HUES6 (cell line): ENCODE measurements around the gene TRPC6.

Experiments used
- H3K27ac ChIP-seq: 2 replicates; pipeline ENCODE4 v1.7.0; 2013; ENCODE audit warnings: low read depth, mild to moderate bottlenecking, low read length, inconsistent platforms
- H3K27me3 ChIP-seq: 2 replicates; pipeline ENCODE4 v1.6.1; 2013; ENCODE audit warnings: low read length; ENCODE audit not compliant: control insufficient read depth, insufficient read depth
- H3K36me3 ChIP-seq: 2 replicates; pipeline ENCODE4 v1.6.1; 2013; ENCODE audit warnings: low read length; ENCODE audit not compliant: control insufficient read depth, insufficient read depth
- H3K4me1 ChIP-seq: 2 replicates; pipeline ENCODE4 v1.6.1; 2013; ENCODE audit warnings: low read length; ENCODE audit not compliant: control insufficient read depth, insufficient read depth
- H3K4me3 ChIP-seq: 2 replicates; pipeline ENCODE4 v1.5.1; 2013; ENCODE audit warnings: low read depth, low read length
- H3K9ac ChIP-seq: one replicate; pipeline ENCODE4 v1.6.1; 2013; ENCODE audit warnings: mild to moderate bottlenecking, low read length
- H3K9me3 ChIP-seq: 2 replicates; pipeline ENCODE4 v1.6.1; 2013; ENCODE audit warnings: low read depth, low read length; ENCODE audit not compliant: control insufficient read depth, insufficient read depth

Gene TRPC6

GRCh38 chr11:101582236-101582988 is 1.4 kb downstream of the TRPC6 start:
- Histone ChIP-seq H3K4me1 (peaks cover 12% of the 10 kb centered on the region; the same call in 1 of the 2 replicates), H3K4me3 (peak overlapping the region; percentile 71), H3K9me3 (peaks cover 6% of the 10 kb centered on the region; the same call in 1 of the 2 replicates), H3K27ac (no peak overlapping the region), H3K36me3 (no peaks in the 10 kb centered on the region), H3K27me3 (peaks cover 49% of the 10 kb centered on the region), H3K9ac (peak overlapping the region; percentile 7)

- Histone ChIP-seq H3K36me3 (no peaks in the 10 kb centered on the region), H3K27ac (no peak overlapping the region), H3K9me3 (peaks cover 6% of the 10 kb centered on the region; the same call in 1 of the 2 replicates), H3K9ac (no peak overlapping the region), H3K4me1 (peaks cover 4% of the 10 kb centered on the region; the same call in 1 of the 2 replicates), H3K4me3 (no peak overlapping the region), H3K27me3 (peaks cover 19% of the 10 kb centered on the region)
Measured at GRCh38 chr11:101577461-101577860, 6.3 kb downstream of the TRPC6 start.

GRCh38 chr11:101576456-101576855 is 7.4 kb downstream of the TRPC6 start:
- no peaks in the 10 kb centered on the region for H3K36me3 ChIP-seq
- H3K27ac ChIP-seq: no peak overlapping the region

GRCh38 chr11:101574886-101575285 is 8.9 kb downstream of the TRPC6 start:
- no peak overlapping the region for H3K4me3 ChIP-seq
- H3K9ac ChIP-seq: no peak overlapping the region
- no peaks in the 10 kb centered on the region for H3K27me3 ChIP-seq
- peaks cover 4% of the 10 kb centered on the region; the same call in 1 of the 2 replicates for H3K4me1 ChIP-seq
- no peaks in the 10 kb centered on the region for H3K36me3 ChIP-seq
- no peak overlapping the region for H3K27ac ChIP-seq
- H3K9me3 ChIP-seq: peaks cover 6% of the 10 kb centered on the region; the same call in 1 of the 2 replicates

More at GRCh38 chr11:101576456-101576855, 7.4 kb downstream of the TRPC6 start:
- peaks cover 6% of the 10 kb centered on the region; the same call in 1 of the 2 replicates for H3K9me3 ChIP-seq
- no peak overlapping the region for H3K4me3 ChIP-seq
- H3K27me3 ChIP-seq: peaks cover 9% of the 10 kb centered on the region
- no peak overlapping the region for H3K9ac ChIP-seq
- H3K4me1 ChIP-seq: peaks cover 4% of the 10 kb centered on the region; the same call in 1 of the 2 replicates

- Histone ChIP-seq H3K27ac (no peak overlapping the region), H3K9ac (peak overlapping the region; percentile 19), H3K4me3 (peak overlapping the region; percentile 40), H3K9me3 (no peaks in the 10 kb centered on the region), H3K27me3 (no peaks in the 10 kb centered on the region), H3K36me3 (no peaks in the 10 kb centered on the region), H3K4me1 (peaks cover 13% of the 10 kb centered on the region)
Measured at GRCh38 chr11:101567071-101567470, 16.7 kb downstream of the TRPC6 start.

GRCh38 chr11:101566626-101567025 is 17.2 kb downstream of the TRPC6 start:
- Histone ChIP-seq H3K4me1 (peaks cover 13% of the 10 kb centered on the region), H3K9ac (no peak overlapping the region), H3K36me3 (no peaks in the 10 kb centered on the region), H3K27ac (no peak overlapping the region), H3K27me3 (no peaks in the 10 kb centered on the region), H3K4me3 (peak overlapping the region; percentile 40; the same call in 1 of the 2 replicates), H3K9me3 (no peaks in the 10 kb centered on the region)

- Histone ChIP-seq H3K9ac (no peak overlapping the region), H3K27me3 (no peaks in the 10 kb centered on the region), H3K9me3 (no peaks in the 10 kb centered on the region), H3K4me1 (peaks cover 13% of the 10 kb centered on the region), H3K36me3 (no peaks in the 10 kb centered on the region), H3K27ac (no peak overlapping the region), H3K4me3 (no peak overlapping the region)
Measured at GRCh38 chr11:101563166-101563565, 20.6 kb downstream of the TRPC6 start.

GRCh38 chr11:101555366-101555765 is 28.4 kb downstream of the TRPC6 start:
- no peaks in the 10 kb centered on the region for H3K27me3 ChIP-seq
- no peak overlapping the region for H3K27ac ChIP-seq
- H3K36me3 ChIP-seq: no peaks in the 10 kb centered on the region
- no peaks in the 10 kb centered on the region for H3K4me1 ChIP-seq
- H3K4me3 ChIP-seq: no peak overlapping the region
- H3K9ac ChIP-seq: no peak overlapping the region
- H3K9me3 ChIP-seq: no peaks in the 10 kb centered on the region

- no peaks in the 10 kb centered on the region for H3K27me3 ChIP-seq
- H3K4me3 ChIP-seq: no peak overlapping the region
- H3K9ac ChIP-seq: no peak overlapping the region
- no peaks in the 10 kb centered on the region for H3K4me1 ChIP-seq
- H3K36me3 ChIP-seq: no peaks in the 10 kb centered on the region
- no peaks in the 10 kb centered on the region for H3K9me3 ChIP-seq
- H3K27ac ChIP-seq: no peak overlapping the region
Measured at GRCh38 chr11:101553891-101554292, 29.9 kb downstream of the TRPC6 start.

GRCh38 chr11:101552888-101553287 is 30.9 kb downstream of the TRPC6 start:
- H3K4me3 ChIP-seq: no peak overlapping the region
- H3K9ac ChIP-seq: no peak overlapping the region
- no peaks in the 10 kb centered on the region for H3K4me1 ChIP-seq
- no peaks in the 10 kb centered on the region for H3K9me3 ChIP-seq
- no peaks in the 10 kb centered on the region for H3K27me3 ChIP-seq
- no peaks in the 10 kb centered on the region for H3K36me3 ChIP-seq
- H3K27ac ChIP-seq: no peak overlapping the region

GRCh38 chr11:101528541-101528940 is 55.3 kb downstream of the TRPC6 start:
- Histone ChIP-seq H3K36me3 (no peaks in the 10 kb centered on the region), H3K27me3 (no peaks in the 10 kb centered on the region), H3K27ac (no peak overlapping the region), H3K4me1 (no peaks in the 10 kb centered on the region; the same call in 1 of the 2 replicates), H3K9me3 (no peaks in the 10 kb centered on the region), H3K9ac (no peak overlapping the region), H3K4me3 (no peak overlapping the region)
